CD4-positive, alpha-beta memory T cell (primary cell): ENCODE data around the gene GORAB. TPM values are rescaled to one million over a fixed set of nuclear protein-coding genes. Genes with fewer than 3 reads are reported as not detected.

Experiments
- CTCF ChIA-PET: fragments of 350-600 bp; sonication (Branson Sonifier 250); formaldehyde crosslinking; loops from one replicate; lab custom pipeline; 2021; ENCODE audit warnings: inconsistent platforms; ENCODE audit not compliant: partially characterized antibody; lab: Charles Lee
- POLR2A ChIA-PET: fragments of 350-600 bp; sonication (Branson Sonifier 250); formaldehyde crosslinking; loops from one replicate; lab custom pipeline; 2021; ENCODE audit not compliant: partially characterized antibody; lab: Charles Lee
- DNase-seq, 5 donors: peaks; one replicate each; pipeline versions ENCODE4 v3.0.0 to v3.0.0-alpha.2; 2020 to 2022; ENCODE audit warnings: mixed read lengths in 1 of 5
- H3K27ac ChIP-seq: one replicate; pipeline ENCODE4 v1.7.0; 2013; ENCODE audit warnings: low read depth, low read length
- H3K27me3 ChIP-seq: 2 replicates; pipeline ENCODE4 v1.7.0; 2013; ENCODE audit warnings: mild to moderate bottlenecking, low read length, moderate library complexity; ENCODE audit not compliant: insufficient read depth
- H3K36me3 ChIP-seq: 2 replicates; pipeline ENCODE4 v1.7.0; 2013; ENCODE audit warnings: mild to moderate bottlenecking, low read length, moderate library complexity; ENCODE audit not compliant: insufficient read depth
- H3K4me1 ChIP-seq: 2 replicates; pipeline ENCODE4 v1.7.0; 2013; ENCODE audit warnings: mild to moderate bottlenecking, low read length, moderate library complexity; ENCODE audit not compliant: insufficient read depth
- H3K4me3 ChIP-seq, 2 donors: one replicate each; pipeline ENCODE4 v1.7.0; 2013; ENCODE audit warnings: low read length in 2 of 2, mild to moderate bottlenecking in 1 of 2
- H3K9me3 ChIP-seq, 2 donors: one replicate each; pipeline ENCODE4 v1.7.0; 2013; ENCODE audit warnings: low read length in 2 of 2, control low read depth in 1 of 2; ENCODE audit not compliant: control insufficient read depth in 1 of 2
- H3K27ac Mint-ChIP-seq, 7 donors: one replicate each; pipeline ENCODE4 v1.8.0; 2020 to 2021; ENCODE audit warnings: mixed read lengths in 7 of 7, mild to moderate bottlenecking in 6 of 7, inconsistent platforms in 3 of 7, moderate library complexity in 3 of 7
- H3K27me3 Mint-ChIP-seq, 2 donors: one replicate each; pipeline ENCODE4 v1.8.0; 2020 to 2021; ENCODE audit warnings: mixed read lengths in 2 of 2
- H3K36me3 Mint-ChIP-seq, 2 donors: one replicate each; pipeline ENCODE4 v1.8.0; 2020 to 2021; ENCODE audit warnings: mixed read lengths in 2 of 2, inconsistent platforms in 1 of 2, mild to moderate bottlenecking in 1 of 2
- H3K4me1 Mint-ChIP-seq, 4 donors: one replicate each; pipeline ENCODE4 v1.8.0; 2020 to 2021; ENCODE audit warnings: mixed read lengths in 4 of 4, mild to moderate bottlenecking in 1 of 4
- H3K4me3 Mint-ChIP-seq, 8 donors: one replicate each; pipeline ENCODE4 v1.8.0; 2020 to 2021; ENCODE audit warnings: mixed read lengths in 8 of 8, mild to moderate bottlenecking in 7 of 8, moderate library complexity in 6 of 8, inconsistent platforms in 3 of 8
- H3K9me3 Mint-ChIP-seq, 8 donors: one replicate each; pipeline ENCODE4 v1.8.0; 2020 to 2021; ENCODE audit warnings: mixed read lengths in 8 of 8, mild to moderate bottlenecking in 5 of 8, inconsistent platforms in 3 of 8, moderate library complexity in 1 of 8
- intact Hi-C: fragments of 100-400 bp; cut with micrococcal nuclease; formaldehyde crosslinking; loops from one replicate; pipeline ENCODE4 v1.15.1; 2023
- polyA plus RNA-seq, 2 donors: library from polyadenylated mRNA; unstranded; fragments of 300-500 nt; fragmentation: Illumina TruSeq; gene quantifications; one replicate each; pipeline ENCODE4 v1.2.3, GENCODE V29; 2021
- total RNA-seq, 2 experiments: library from RNA; stranded (reverse); gene quantifications; one replicate each; pipeline ENCODE4 v1.2.3, GENCODE V29; 2021

GORAB gene
- 10 to 100 TPM; 17.0 to 24.1 TPM for total RNA-seq
- polyA plus RNA-seq: 1 to 10 TPM; 2.5 to 6.4 TPM

GRCh38 chr1:170531758-170532657 is at the start of gene GORAB:
TSS of gene GORAB (plus strand) at chr1:170532166. CDS start at chr1:170532224, 58 bp downstream.
- Histone ChIP-seq H3K36me3 (no peaks in the 10 kb centered on the region), H3K27me3 (no peaks in the 10 kb centered on the region), H3K4me3 (peak within 1 kb of the TSS; percentile 87 to 90), H3K4me1 (peaks cover 27% of the 10 kb centered on the region), H3K9me3 (no peaks in the 10 kb centered on the region), H3K27ac (peak within 1 kb of the TSS; percentile 92)
- Mint-ChIP-seq H3K9me3 (no peaks in the 10 kb centered on the region), H3K27ac (peak within 1 kb of the TSS in 3 of 7 donors; percentile 44 to 75 (median 51)), H3K27me3 (no peaks in the 10 kb centered on the region), H3K4me3 (no peak within 1 kb of the TSS), H3K36me3 (peaks cover 0 to 6% of the 10 kb centered on the region in 2 donors), H3K4me1 (peaks cover 11 to 22% (median 12%) of the 10 kb centered on the region in 4 donors)
- DNase-seq: peak; percentile 84 to 93 (median 90)
- ChIA-PET POLR2A (interaction anchor here (0.7 to 1.8 kb wide), 7 partner anchors 8 to 782 kb away, joined by 3 to 9 read pairs (median 3); partner anchors contain the start of genes FMO4 and SCYL3), CTCF (interaction anchor here (1.2 to 2.2 kb wide), 3 partner anchors 10 to 782 kb away, joined by 3 to 6 read pairs (median 4); partner anchors contain the start of genes FMO4 and KIFAP3)
- intact Hi-C loops: loop anchor here (1.0 to 10.0 kb wide), 4 partner anchors 460 to 1653 kb away; partner anchors contain the start of genes FMO4 and KIFAP3

GRCh38 chr1:170483051-170483450 is 48.9 kb upstream of the GORAB start:
- intact Hi-C loops: no loop called here
- ChIA-PET CTCF (no interaction called here), POLR2A (no interaction called here)
- H3K4me1 ChIP-seq: no peaks in the 10 kb centered on the region
- peaks cover 7% of the 10 kb centered on the region for H3K27me3 ChIP-seq
- DNase-seq: no peak
- Mint-ChIP-seq H3K27me3 (peaks cover 14 to 16% of the 10 kb centered on the region in 2 donors), H3K4me3 (no peak overlapping the region), H3K27ac (no peak overlapping the region), H3K36me3 (no peaks in the 10 kb centered on the region), H3K4me1 (no peaks in the 10 kb centered on the region), H3K9me3 (peaks cover 0 to 6% (median 0%) of the 10 kb centered on the region in 8 donors)
- H3K36me3 ChIP-seq: no peaks in the 10 kb centered on the region
- no peak overlapping the region for H3K27ac ChIP-seq
- no peak overlapping the region for H3K4me3 ChIP-seq
- H3K9me3 ChIP-seq: no peaks in the 10 kb centered on the region

GRCh38 chr1:170487503-170487902 is 44.5 kb upstream of the GORAB start:
- Histone ChIP-seq H3K36me3 (no peaks in the 10 kb centered on the region), H3K4me1 (no peaks in the 10 kb centered on the region), H3K4me3 (no peak overlapping the region), H3K9me3 (no peaks in the 10 kb centered on the region), H3K27me3 (peaks cover 7% of the 10 kb centered on the region), H3K27ac (no peak overlapping the region)
- Mint-ChIP-seq H3K36me3 (no peaks in the 10 kb centered on the region), H3K9me3 (peaks cover 0 to 6% (median 0%) of the 10 kb centered on the region in 8 donors), H3K27ac (no peak overlapping the region), H3K27me3 (peaks cover 14 to 23% of the 10 kb centered on the region in 2 donors), H3K4me1 (no peaks in the 10 kb centered on the region), H3K4me3 (no peak overlapping the region)
- intact Hi-C loops: no loop called here
- no peak for DNase-seq
- CTCF ChIA-PET: no interaction called here
- POLR2A ChIA-PET: no interaction called here

GRCh38 chr1:170491291-170491690 is 40.7 kb upstream of the GORAB start:
- H3K9me3 ChIP-seq: no peaks in the 10 kb centered on the region
- H3K4me1 Mint-ChIP-seq: peaks cover 4 to 9% (median 6%) of the 10 kb centered on the region in 4 donors

GRCh38 chr1:170494369-170494768 is 37.6 kb upstream of the GORAB start:
- H3K27ac ChIP-seq: no peak overlapping the region
- Mint-ChIP-seq H3K9me3 (peaks cover 0 to 4% (median 0%) of the 10 kb centered on the region in 8 donors), H3K36me3 (no peaks in the 10 kb centered on the region), H3K27me3 (peaks cover 2 to 13% of the 10 kb centered on the region in 2 donors), H3K27ac (no peak overlapping the region), H3K4me1 (peaks cover 4 to 9% (median 6%) of the 10 kb centered on the region in 4 donors), H3K4me3 (peak overlapping the region in 1 of 8 donors; percentile 32)
- H3K27me3 ChIP-seq: no peaks in the 10 kb centered on the region
- no peaks in the 10 kb centered on the region for H3K36me3 ChIP-seq
- no peak for DNase-seq
- intact Hi-C loops: no loop called here
- no peak overlapping the region for H3K4me3 ChIP-seq
- H3K9me3 ChIP-seq: no peaks in the 10 kb centered on the region
- CTCF ChIA-PET: no interaction called here
- H3K4me1 ChIP-seq: peaks cover 3% of the 10 kb centered on the region
- POLR2A ChIA-PET: no interaction called here

More at GRCh38 chr1:170491291-170491690, 40.7 kb upstream of the GORAB start:
- H3K4me3 Mint-ChIP-seq: no peak overlapping the region
- Histone ChIP-seq H3K27me3 (no peaks in the 10 kb centered on the region), H3K4me1 (peaks cover 3% of the 10 kb centered on the region), H3K36me3 (no peaks in the 10 kb centered on the region), H3K27ac (no peak overlapping the region), H3K4me3 (no peak overlapping the region)
- H3K36me3 Mint-ChIP-seq: no peaks in the 10 kb centered on the region
- H3K27ac Mint-ChIP-seq: peak overlapping the region in 1 of 7 donors; percentile 15
- DNase-seq: no peak
- intact Hi-C loops: no loop called here
- POLR2A ChIA-PET: no interaction called here
- H3K27me3 Mint-ChIP-seq: peaks cover 7 to 24% of the 10 kb centered on the region in 2 donors
- H3K9me3 Mint-ChIP-seq: peaks cover 0 to 4% (median 0%) of the 10 kb centered on the region in 8 donors
- CTCF ChIA-PET: no interaction called here

- intact Hi-C loops: no loop called here
- H3K4me1 ChIP-seq: peaks cover 3% of the 10 kb centered on the region
- no peaks in the 10 kb centered on the region for H3K27me3 ChIP-seq
- Mint-ChIP-seq H3K9me3 (no peaks in the 10 kb centered on the region), H3K4me3 (no peak overlapping the region), H3K36me3 (no peaks in the 10 kb centered on the region), H3K27me3 (peaks cover 2 to 10% of the 10 kb centered on the region in 2 donors), H3K27ac (no peak overlapping the region), H3K4me1 (peaks cover 4 to 9% (median 6%) of the 10 kb centered on the region in 4 donors)
- H3K36me3 ChIP-seq: no peaks in the 10 kb centered on the region
- H3K4me3 ChIP-seq: no peak overlapping the region
- H3K27ac ChIP-seq: no peak overlapping the region
- ChIA-PET CTCF (interaction anchor here (0.5 kb wide), 1 partner anchor 441 kb away, joined by 3 read pairs; the partner anchor contains the start of gene MROH9), POLR2A (no interaction called here)
- no peaks in the 10 kb centered on the region for H3K9me3 ChIP-seq
- no peak for DNase-seq
These were observed 37.0 kb upstream of the GORAB start for GRCh38 chr1:170495006-170495405.

GRCh38 chr1:170498876-170499275 is 33.1 kb upstream of the GORAB start:
- intact Hi-C loops: no loop called here
- H3K27ac ChIP-seq: no peak overlapping the region
- H3K9me3 Mint-ChIP-seq: no peaks in the 10 kb centered on the region
- POLR2A ChIA-PET: no interaction called here
- no peak overlapping the region for H3K4me3 ChIP-seq
- no peak for DNase-seq
- H3K36me3 Mint-ChIP-seq: no peaks in the 10 kb centered on the region
- no peaks in the 10 kb centered on the region for H3K9me3 ChIP-seq
- peaks cover 10% of the 10 kb centered on the region in 2 donors for H3K27me3 Mint-ChIP-seq
- no peak overlapping the region for H3K4me3 Mint-ChIP-seq
- H3K27me3 ChIP-seq: no peaks in the 10 kb centered on the region
- no peaks in the 10 kb centered on the region for H3K36me3 ChIP-seq
- H3K4me1 ChIP-seq: peaks cover 3% of the 10 kb centered on the region
- CTCF ChIA-PET: no interaction called here
- H3K4me1 Mint-ChIP-seq: peaks cover 4 to 9% (median 6%) of the 10 kb centered on the region in 4 donors
- no peak overlapping the region for H3K27ac Mint-ChIP-seq
